ENCODE data around the gene PRR19. TPM values are rescaled to one million over a fixed set of nuclear protein-coding genes. Genes with fewer than 3 reads are reported as not detected.

The PRR19 gene
- total RNA-seq, 1 experiment from 2014 or later: 3.2 TPM

DNA sequence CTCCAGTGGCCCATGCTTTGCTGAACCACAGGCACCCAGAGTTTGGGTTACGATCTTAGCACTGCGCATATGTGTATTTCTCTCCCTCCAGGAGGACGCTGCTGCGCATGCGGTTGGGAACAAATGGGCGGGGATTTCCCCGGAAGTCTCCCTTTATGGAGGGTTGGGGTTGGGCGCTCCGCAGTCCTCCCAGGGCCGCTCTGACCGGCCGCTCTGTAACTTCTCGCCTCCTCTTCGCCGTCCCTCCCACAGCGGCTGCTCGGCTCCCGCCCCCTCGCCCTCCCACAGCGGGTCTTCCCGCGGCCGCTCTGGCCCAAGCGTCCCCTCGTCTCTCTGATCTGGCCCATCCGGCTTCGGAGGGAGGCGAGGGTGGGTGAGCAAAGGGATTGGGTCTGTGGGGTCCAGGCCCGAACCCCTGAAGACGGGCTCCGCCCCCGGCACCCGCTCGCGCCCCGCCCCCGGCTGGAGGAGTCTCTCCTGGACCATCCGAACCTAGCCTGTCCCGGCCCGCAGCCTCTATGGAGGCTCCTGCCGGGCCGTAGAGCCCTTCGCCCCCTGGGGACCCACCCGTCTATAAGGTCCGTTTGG lies 23.5 kb downstream of the PRR19 start, which contains the start of gene MEGF8:
MEGF8 (plus strand) TSS at position 328 of the 588 bp plus-strand sequence. CDS start 609 bp downstream, outside the sequence.
- no peak within 1 kb of the TSS for H3T11ph ChIP-seq (ENCODE audit: low read length)
- H3K4me2 ChIP-seq (ENCODE audit: insufficient read depth, insufficient read length, low read length): peak within 1 kb of the TSS; percentile 62
- Mint-ChIP-seq H3K9me3 (no peaks in the 10 kb centered on the region), H3K36me3 (ENCODE audit: insufficient read depth in 1 of 3, low read depth in 3 of 3) (peaks cover 0 to 3% (median 0%) of the 10 kb centered on the region in 3 experiments; a peak in 2 of 7 replicates), H3K27ac (peak within 1 kb of the TSS in 2 of 3 experiments; percentile 62 to 84; a peak in 5 of 7 replicates), H3K4me1 (peaks cover 21 to 29% of the 10 kb centered on the region in 2 experiments), H3K4me3 (peak within 1 kb of the TSS; percentile 80 to 89), H3K27me3 (ENCODE audit: low read depth) (peaks cover 43% of the 10 kb centered on the region)
- no peak within 1 kb of the TSS for H2BK20ac ChIP-seq (ENCODE audit: low read depth, low read length, poor library complexity, severe bottlenecking)
- H3K4me1 ChIP-seq (ENCODE audit: insufficient read depth, low read length): no peaks in the 10 kb centered on the region; the same call in 1 of the 2 replicates
- H2BK5ac ChIP-seq (ENCODE audit: insufficient read length, low read length): no peak within 1 kb of the TSS
- no peak within 1 kb of the TSS for H3K56ac ChIP-seq (ENCODE audit: insufficient read length, low read depth, low read length)
- no CpG with 5 or more reads among the region's 45 CpGs for WGBS (ENCODE audit: extremely low coverage, insufficient read length, low lambda C conversion rate)
- no peak within 1 kb of the TSS for H4K5ac ChIP-seq (ENCODE audit: insufficient read length, low read depth, low read length)
- H3K14ac ChIP-seq (ENCODE audit: insufficient read depth, low read length): no peak within 1 kb of the TSS
- H2AK5ac ChIP-seq (ENCODE audit: insufficient read length, low read length): no peak within 1 kb of the TSS
- no peaks in the 10 kb centered on the region for H3K27me3 ChIP-seq (ENCODE audit: insufficient read depth, low read length)
- no peak within 1 kb of the TSS for H2BK120ac ChIP-seq (ENCODE audit: low read depth, low read length, poor library complexity, severe bottlenecking)
- H4K20me1 ChIP-seq (ENCODE audit: control insufficient read depth, insufficient read depth, insufficient read length): no peaks in the 10 kb centered on the region
- H3K9ac ChIP-seq (ENCODE audit: extremely low read depth, insufficient read length, low read length): peak within 1 kb of the TSS; percentile 31
- H3K27ac ChIP-seq (ENCODE audit: insufficient read length, low read depth, low read length): no peak within 1 kb of the TSS
- H2AFZ ChIP-seq (ENCODE audit: low read length): no peak within 1 kb of the TSS
- DNase-seq: peak; percentile 99
- no peak within 1 kb of the TSS for H3K23ac ChIP-seq (ENCODE audit: insufficient read length, low read depth, low read length)
- no peak within 1 kb of the TSS for H4K8ac ChIP-seq (replicated peaks; ENCODE audit: insufficient read length, low read depth, low read length)
- H2BK12ac ChIP-seq (ENCODE audit: insufficient read length, low read depth, low read length): no peak within 1 kb of the TSS
- H4K91ac ChIP-seq (ENCODE audit: insufficient read length, low read depth, low read length): no peak within 1 kb of the TSS
- no peaks in the 10 kb centered on the region for H3K9me3 ChIP-seq (ENCODE audit: control insufficient read depth, low read depth, low read length)
- TF ChIP-seq, protein P1, sequence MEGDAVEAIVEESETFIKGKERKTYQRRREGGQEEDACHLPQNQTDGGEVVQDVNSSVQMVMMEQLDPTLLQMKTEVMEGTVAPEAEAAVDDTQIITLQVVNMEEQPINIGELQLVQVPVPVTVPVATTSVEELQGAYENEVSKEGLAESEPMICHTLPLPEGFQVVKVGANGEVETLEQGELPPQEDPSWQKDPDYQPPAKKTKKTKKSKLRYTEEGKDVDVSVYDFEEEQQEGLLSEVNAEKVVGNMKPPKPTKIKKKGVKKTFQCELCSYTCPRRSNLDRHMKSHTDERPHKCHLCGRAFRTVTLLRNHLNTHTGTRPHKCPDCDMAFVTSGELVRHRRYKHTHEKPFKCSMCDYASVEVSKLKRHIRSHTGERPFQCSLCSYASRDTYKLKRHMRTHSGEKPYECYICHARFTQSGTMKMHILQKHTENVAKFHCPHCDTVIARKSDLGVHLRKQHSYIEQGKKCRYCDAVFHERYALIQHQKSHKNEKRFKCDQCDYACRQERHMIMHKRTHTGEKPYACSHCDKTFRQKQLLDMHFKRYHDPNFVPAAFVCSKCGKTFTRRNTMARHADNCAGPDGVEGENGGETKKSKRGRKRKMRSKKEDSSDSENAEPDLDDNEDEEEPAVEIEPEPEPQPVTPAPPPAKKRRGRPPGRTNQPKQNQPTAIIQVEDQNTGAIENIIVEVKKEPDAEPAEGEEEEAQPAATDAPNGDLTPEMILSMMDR (conservative IDR thresholded peaks at IDR 0.05): peak; percentile 92
- H3K79me1 ChIP-seq (ENCODE audit: insufficient read depth, low read depth, low read length, poor library complexity, severe bottlenecking): peaks cover 9% of the 10 kb centered on the region
- peaks cover 19% of the 10 kb centered on the region for H3K23me2 ChIP-seq (ENCODE audit: insufficient read length, low read depth, low read length, poor library complexity, severe bottlenecking)
- no peak within 1 kb of the TSS for H2BK15ac ChIP-seq (ENCODE audit: low read depth, low read length)
- H3K4ac ChIP-seq (ENCODE audit: low read depth, low read length): no peak within 1 kb of the TSS
- H3K79me2 ChIP-seq (ENCODE audit: insufficient read depth, low read length): peaks cover 5% of the 10 kb centered on the region; the same call in 1 of the 2 replicates
- H3K18ac ChIP-seq (ENCODE audit: insufficient read length, low read depth, low read length): no peak within 1 kb of the TSS
